NCI-H2107 treated with DMSO at 0.1 percent for 48 hours (cell line): ENCODE results near the gene TBC1D13.
"Not testable (repeated sequence)": the region's sequence is repeated elsewhere in the genome, so short reads cannot be mapped to it uniquely, and the experiment has no call there.

ENCODE experiments used
- DNase-seq: peaks from one replicate; lab custom pipeline; 2025; ENCODE audit not compliant: unreplicated experiment; lab: John Stamatoyannopoulos, UW

The TBC1D13 gene

GRCh38 chr9:128843171-128843570 lies 56.1 kb downstream of the TBC1D13 start:
- DNase-seq: not testable (repeated sequence)

- DNase-seq: peak; percentile 30
Measured at GRCh38 chr9:128845186-128845931, 58.3 kb downstream of the TBC1D13 start.

GRCh38 chr9:128846680-128847030 lies 59.6 kb downstream of the TBC1D13 start:
- no peak for DNase-seq

GRCh38 chr9:128847803-128848202 lies 60.8 kb downstream of the TBC1D13 start:
- no peak for DNase-seq

- DNase-seq: not testable (repeated sequence)
Measured at GRCh38 chr9:128851024-128851423, 64.0 kb downstream of the TBC1D13 start.

- not testable (repeated sequence) for DNase-seq
Measured at GRCh38 chr9:128851779-128852600, 64.9 kb downstream of the TBC1D13 start.

GRCh38 chr9:128852646-128853045 lies 65.6 kb downstream of the TBC1D13 start:
- not testable (repeated sequence) for DNase-seq

GRCh38 chr9:128854454-128854853 lies 67.4 kb downstream of the TBC1D13 start:
- not testable (repeated sequence) for DNase-seq

- not testable (repeated sequence) for DNase-seq
Measured at GRCh38 chr9:128858476-128858875, 71.4 kb downstream of the TBC1D13 start.
